Measurements from ENCODE around the gene RAE1.

Gene RAE1

DNA sequence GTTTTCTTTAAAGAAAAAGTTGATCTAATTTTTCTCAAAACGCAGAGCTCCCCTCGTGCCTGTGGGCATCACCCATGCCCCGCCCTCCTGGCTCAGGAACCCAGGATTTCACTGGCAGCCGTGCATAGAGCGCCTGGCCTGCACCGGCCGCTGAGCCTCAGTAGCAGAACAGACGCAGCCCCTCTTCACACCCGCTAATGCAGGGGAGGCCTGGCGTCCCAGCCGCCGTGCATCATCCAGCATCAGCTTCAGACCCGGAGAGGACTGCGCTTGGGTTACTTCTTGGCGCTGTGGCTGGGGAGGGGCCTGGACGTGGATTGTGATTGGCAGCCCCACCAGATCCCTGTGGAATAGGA lies 58.2 kb downstream of the RAE1 start:
- H3K4me3 ChIP-seq (ENCODE audit: control insufficient read depth, low read depth, low read length), result no peak overlapping the region
- DNase-seq (ENCODE audit: low read depth), result no peak
- TF ChIP-seq, protein P1, sequence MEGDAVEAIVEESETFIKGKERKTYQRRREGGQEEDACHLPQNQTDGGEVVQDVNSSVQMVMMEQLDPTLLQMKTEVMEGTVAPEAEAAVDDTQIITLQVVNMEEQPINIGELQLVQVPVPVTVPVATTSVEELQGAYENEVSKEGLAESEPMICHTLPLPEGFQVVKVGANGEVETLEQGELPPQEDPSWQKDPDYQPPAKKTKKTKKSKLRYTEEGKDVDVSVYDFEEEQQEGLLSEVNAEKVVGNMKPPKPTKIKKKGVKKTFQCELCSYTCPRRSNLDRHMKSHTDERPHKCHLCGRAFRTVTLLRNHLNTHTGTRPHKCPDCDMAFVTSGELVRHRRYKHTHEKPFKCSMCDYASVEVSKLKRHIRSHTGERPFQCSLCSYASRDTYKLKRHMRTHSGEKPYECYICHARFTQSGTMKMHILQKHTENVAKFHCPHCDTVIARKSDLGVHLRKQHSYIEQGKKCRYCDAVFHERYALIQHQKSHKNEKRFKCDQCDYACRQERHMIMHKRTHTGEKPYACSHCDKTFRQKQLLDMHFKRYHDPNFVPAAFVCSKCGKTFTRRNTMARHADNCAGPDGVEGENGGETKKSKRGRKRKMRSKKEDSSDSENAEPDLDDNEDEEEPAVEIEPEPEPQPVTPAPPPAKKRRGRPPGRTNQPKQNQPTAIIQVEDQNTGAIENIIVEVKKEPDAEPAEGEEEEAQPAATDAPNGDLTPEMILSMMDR (IDR thresholded peaks at IDR 0.05; ENCODE audit: control insufficient read depth, insufficient read depth, low read depth, low read length, missing control alignments), result no peak

DNA sequence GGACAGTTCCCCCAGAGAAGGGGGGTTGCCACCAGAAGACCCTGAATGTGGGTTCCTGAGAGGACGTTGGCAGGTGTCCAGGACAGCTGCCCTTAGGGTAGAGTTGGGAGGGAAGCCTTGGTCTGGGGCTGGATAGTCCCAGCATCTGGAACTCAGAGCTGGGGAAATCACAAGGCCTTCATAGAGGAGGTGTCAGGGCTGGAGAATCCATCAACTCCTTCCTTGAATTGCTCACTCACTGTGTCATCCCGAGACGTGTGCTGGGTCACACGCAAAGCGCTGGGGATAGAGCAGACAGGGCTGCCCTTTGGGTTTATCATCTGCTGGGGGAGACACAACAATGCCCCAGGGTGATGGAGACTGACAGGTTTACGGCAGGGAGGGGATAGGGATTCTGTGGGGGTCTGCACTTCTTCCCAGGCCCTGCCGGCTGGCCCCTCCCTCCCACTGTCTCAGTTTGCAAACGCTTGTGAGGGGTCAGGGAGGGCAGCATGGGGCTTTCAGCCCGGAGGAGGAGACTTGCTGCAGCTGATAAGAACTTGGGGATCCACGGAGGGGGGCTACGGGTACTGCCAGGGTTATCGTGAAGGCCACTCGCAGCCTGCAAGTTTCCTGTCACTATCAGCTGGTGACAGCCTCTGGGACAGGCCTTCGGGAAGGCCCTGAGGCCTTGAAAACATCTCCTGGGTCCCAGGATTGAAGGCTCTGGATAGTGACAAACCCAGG lies 58.8 kb downstream of the RAE1 start:
- H3K4me3 ChIP-seq (ENCODE audit: control insufficient read depth, low read depth, low read length), result no peak overlapping the region
- TF ChIP-seq, protein P1 (IDR thresholded peaks at IDR 0.05; ENCODE audit: control insufficient read depth, insufficient read depth, low read depth, low read length, missing control alignments), result no peak
- DNase-seq (ENCODE audit: low read depth), result no peak

DNA sequence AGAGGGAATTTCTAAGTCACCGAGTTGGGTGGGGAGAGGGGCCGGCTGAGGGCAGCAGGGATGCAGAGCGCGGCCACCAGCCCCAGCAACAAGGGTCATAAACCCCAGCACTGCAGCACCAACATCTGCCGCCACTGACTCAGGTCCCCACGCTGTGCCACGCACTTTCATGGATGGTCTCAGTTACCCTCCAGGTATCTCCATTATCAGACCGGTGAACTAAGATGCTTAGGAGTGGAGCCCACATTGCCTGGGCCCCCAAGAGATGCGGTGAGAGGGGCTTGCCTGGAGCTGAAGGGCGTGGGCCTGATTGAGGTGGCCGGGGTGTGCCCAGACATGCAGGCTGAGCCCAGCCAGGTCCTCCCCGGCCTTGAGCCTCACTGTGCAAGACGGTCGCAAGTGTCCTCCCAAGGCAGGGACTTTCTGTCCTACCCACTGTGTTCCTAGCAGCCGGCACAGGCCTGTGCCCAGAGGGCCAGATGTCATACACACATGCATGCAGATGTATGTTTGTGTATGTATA lies 59.4 kb downstream of the RAE1 start:
- TF ChIP-seq, protein P1 (IDR thresholded peaks at IDR 0.05; ENCODE audit: control insufficient read depth, insufficient read depth, low read depth, low read length, missing control alignments), result no peak
- no peak for DNase-seq (ENCODE audit: low read depth)

DNA sequence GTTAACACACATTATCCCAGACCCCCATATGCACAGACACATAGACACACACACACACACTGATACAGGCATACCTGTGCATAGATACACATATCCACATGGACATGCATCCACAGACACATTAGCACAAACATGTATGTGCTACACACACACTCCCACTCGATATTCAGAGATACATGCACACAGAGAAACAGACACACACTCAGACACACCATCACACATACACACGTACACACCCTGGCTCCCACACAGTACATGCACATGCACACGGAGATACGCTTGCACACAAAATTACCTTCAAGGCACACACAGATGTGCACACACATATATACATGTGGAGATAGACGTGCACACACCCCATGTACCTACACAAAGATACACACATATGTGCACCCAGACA lies 59.9 kb downstream of the RAE1 start:
- no peak for DNase-seq (ENCODE audit: low read depth)
- no peak overlapping the region for H3K4me3 ChIP-seq (ENCODE audit: control insufficient read depth, low read depth, low read length)
- TF ChIP-seq, protein P1 (IDR thresholded peaks at IDR 0.05; ENCODE audit: control insufficient read depth, insufficient read depth, low read depth, low read length, missing control alignments), result no peak

More for the DNA sequence above, 59.4 kb downstream of the RAE1 start:
- no peak overlapping the region for H3K4me3 ChIP-seq (ENCODE audit: control insufficient read depth, low read depth, low read length)

DNA sequence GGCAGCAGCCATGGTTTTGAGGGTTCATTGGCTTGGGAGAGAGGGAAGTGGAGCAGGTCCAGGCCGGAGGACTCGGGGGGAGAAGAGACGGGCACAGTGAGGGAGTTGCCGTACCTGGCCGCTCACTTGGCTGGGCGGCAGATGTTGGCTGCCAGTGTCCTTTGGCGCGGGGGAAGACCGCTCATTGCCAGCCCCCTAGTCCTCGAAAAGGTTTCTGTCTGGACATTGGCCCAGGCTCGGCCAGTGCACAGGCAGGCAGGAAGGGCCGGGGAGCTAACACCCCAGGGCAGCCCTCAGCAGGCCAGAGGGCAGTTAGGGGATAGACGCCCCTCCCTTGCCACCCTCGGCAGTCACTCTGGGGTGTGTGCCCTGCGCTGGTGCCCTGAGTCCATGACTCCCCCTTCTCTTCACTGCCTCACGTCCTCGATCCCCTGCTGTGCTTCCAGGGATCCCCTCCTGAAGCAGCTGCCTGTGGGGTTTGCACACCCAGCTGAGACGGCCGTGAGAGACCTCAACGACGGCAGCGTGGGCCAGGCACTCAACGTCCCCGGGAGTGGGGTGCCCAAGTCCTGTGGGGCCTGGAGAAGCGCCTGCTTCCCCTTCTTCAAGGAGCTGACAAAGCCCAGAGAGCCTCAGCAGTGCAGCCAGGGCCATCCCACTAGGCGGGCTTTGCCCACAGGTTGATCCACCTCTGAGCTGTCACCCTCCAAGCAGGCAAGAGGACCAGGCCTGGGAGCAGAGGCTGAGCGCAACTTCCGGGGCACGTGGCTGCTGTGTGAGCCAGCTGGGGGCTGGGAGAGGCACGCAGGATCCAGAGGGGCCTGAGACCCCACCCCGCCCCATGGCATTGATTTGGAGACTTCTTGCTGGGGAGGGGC lies 60.6 kb downstream of the RAE1 start:
- no peak for DNase-seq (ENCODE audit: low read depth)
- H3K4me3 ChIP-seq (ENCODE audit: control insufficient read depth, low read depth, low read length), result no peak overlapping the region
- TF ChIP-seq, protein P1 (IDR thresholded peaks at IDR 0.05; ENCODE audit: control insufficient read depth, insufficient read depth, low read depth, low read length, missing control alignments), result no peak

DNA sequence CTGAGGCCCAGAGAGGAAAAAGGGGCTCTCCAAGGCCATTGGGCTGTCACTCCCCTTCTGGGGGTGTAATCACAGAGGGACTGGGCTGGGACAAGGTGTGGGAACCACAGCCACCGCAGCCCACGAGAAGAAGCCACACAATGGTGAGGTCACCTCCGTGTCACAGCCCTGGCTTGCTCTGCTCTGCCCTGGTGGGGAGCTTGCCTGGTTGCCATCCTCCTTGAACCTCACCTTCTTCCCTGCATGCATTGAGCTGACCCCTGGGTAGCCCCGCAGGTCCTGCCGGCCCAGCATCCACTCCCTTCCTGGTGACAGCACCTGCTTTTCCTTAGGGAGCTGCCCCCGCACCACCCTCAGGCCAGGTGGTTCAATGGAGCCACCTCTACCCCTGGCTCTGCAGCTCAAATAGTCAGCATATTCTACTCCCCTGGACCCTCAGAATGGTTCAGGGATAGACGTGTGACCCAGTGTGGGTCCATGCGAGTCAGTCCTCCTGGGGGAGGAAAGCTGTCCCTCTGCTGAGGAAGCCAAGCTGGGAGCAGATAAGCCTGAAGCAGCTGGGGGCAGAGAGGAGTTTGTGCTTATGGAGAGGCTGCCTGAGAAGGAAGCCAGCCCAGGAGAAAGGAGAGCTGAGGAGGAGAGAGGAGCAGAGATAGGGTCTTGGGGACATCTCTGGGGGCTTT lies 61.4 kb downstream of the RAE1 start:
- DNase-seq (ENCODE audit: low read depth), result no peak
- TF ChIP-seq, protein P1 (IDR thresholded peaks at IDR 0.05; ENCODE audit: control insufficient read depth, insufficient read depth, low read depth, low read length, missing control alignments), result no peak
- H3K4me3 ChIP-seq (ENCODE audit: control insufficient read depth, low read depth, low read length), result no peak overlapping the region
